ENCODE data around the gene CLDN7.

- no peak for TF ChIP-seq CTCF (IDR thresholded peaks at IDR 0.05; ENCODE audit: poor library complexity)
- TF ChIP-seq EZH2 (IDR thresholded peaks at IDR 0.05; ENCODE audit: borderline replicate concordance) = no peak
Observed at GRCh38 chr17:7219812-7220592, 42.3 kb downstream of the CLDN7 start, which contains the start of the genes ACADVL and DLG4.
